ENCODE measurements around the gene ETNPPL. TPM values are rescaled to one million over a fixed set of nuclear protein-coding genes. Genes with fewer than 3 reads are reported as not detected.

The ETNPPL gene
- polyA plus RNA-seq, 1 donor from 2014 or later = not detected

DNA sequence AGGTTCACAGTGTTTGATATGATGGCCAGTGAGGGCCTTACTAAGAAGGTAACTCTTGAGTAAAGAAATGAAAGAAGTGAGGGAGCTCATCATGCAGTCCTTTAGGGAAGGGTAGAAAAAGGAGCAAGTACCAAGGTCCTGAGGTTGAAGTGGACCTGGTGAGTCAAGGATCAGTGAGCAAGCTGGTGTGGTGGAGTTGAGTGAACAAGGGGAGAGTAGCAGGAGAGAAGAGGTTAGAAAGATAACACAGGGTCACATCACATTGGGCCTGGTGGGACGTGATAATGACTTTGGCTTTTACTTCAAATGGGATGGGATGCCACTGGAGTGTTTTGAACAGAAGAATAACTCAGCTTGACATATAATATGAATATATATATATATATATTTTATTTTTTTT, 67.8 kb downstream of the ETNPPL start:
- peaks cover 2% of the 10 kb centered on the region for H3K27me3 Mint-ChIP-seq
- H3K4me1 Mint-ChIP-seq = peaks cover 0 to 2% (median 1%) of the 10 kb centered on the region in 3 donors
- no peaks in the 10 kb centered on the region for H3K36me3 Mint-ChIP-seq
- H3K4me3 Mint-ChIP-seq = no peak overlapping the region
- no peaks in the 10 kb centered on the region for H3K9me3 Mint-ChIP-seq
- no peak overlapping the region for H3K27ac Mint-ChIP-seq

DNA sequence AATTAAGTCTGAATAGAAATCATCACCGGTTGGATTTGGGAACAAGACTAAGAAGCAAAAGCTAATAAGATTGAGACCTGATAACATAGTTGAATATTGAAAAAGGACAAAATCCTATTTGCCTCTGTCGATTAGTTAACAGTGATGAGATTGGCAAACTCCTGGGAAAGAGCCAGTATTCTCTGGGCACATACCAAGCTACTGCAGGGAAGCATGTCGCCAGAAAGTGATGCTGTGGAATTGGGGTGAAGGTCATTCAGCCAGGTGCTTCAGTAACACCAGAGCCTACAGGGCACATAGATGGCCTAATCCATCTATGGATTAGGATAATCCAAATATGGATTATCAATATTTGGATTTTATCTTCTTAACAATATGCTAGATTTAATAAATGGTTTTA, 68.4 kb downstream of the ETNPPL start:
- H3K27ac Mint-ChIP-seq = no peak overlapping the region

DNA sequence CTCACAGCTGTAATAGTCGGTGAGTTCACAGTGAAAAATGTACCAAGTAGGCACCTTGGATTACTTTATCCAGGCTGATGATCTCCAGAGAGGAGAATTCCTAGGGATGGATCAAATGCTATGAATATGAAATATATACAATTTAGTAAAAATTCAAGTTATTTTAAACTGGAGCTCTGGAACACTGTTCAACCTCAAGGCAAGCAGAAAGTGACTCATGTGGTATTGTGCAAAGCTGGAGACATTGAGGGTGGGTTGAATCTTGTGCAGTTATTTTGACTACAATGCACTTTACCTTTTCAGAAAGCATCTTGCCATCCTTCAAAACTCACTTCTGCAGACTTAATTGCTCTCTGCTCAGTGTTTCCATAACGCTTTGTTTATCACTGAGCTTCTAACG, 69.0 kb downstream of the ETNPPL start:
- no peak overlapping the region for H3K4me3 Mint-ChIP-seq
- no peak overlapping the region for H3K27ac Mint-ChIP-seq
- H3K4me1 Mint-ChIP-seq = peaks cover 0 to 2% (median 1%) of the 10 kb centered on the region in 3 donors
- no peaks in the 10 kb centered on the region for H3K9me3 Mint-ChIP-seq
- no peaks in the 10 kb centered on the region for H3K36me3 Mint-ChIP-seq
- peaks cover 2% of the 10 kb centered on the region for H3K27me3 Mint-ChIP-seq

More for the DNA sequence above, 68.4 kb downstream of the ETNPPL start:
- H3K4me1 Mint-ChIP-seq = peaks cover 0 to 2% (median 1%) of the 10 kb centered on the region in 3 donors
- no peaks in the 10 kb centered on the region for H3K9me3 Mint-ChIP-seq
- no peaks in the 10 kb centered on the region for H3K36me3 Mint-ChIP-seq
- H3K27me3 Mint-ChIP-seq = peaks cover 2% of the 10 kb centered on the region
- H3K4me3 Mint-ChIP-seq = no peak overlapping the region

DNA sequence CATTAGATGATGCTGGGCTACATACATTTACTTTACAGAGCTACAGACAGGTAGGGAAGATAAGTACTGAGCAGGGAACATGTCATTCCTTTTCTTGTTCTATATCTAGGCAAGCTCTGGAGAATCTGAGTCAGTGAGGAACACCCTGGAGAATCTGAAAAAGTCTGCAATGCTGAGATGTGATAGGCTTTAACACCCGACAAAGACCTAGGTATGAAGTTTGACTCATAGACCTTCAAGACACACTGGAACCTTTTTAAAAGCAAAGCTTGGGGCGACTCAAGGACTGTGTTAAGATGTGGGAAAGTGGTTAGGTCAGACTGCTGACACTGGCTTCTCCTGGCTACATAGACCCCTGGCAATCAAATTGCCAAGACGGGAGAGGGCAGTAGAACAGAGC, 69.6 kb downstream of the ETNPPL start:
- no peaks in the 10 kb centered on the region for H3K9me3 Mint-ChIP-seq
- no peaks in the 10 kb centered on the region for H3K27me3 Mint-ChIP-seq
- H3K36me3 Mint-ChIP-seq = no peaks in the 10 kb centered on the region
- peaks cover 0 to 1% (median 0%) of the 10 kb centered on the region in 3 donors for H3K4me1 Mint-ChIP-seq
- H3K4me3 Mint-ChIP-seq = no peak overlapping the region
- H3K27ac Mint-ChIP-seq = no peak overlapping the region

Other genes starting within 250 kb of the ETNPPL start
- gene RPL34, start 142.5 kb downstream of the ETNPPL start, polyA plus RNA-seq = 4,257 TPM
- gene OSTC, start 112.5 kb downstream of the ETNPPL start, polyA plus RNA-seq = 83.0 TPM